Heart left ventricle (tissue), 16 donors: ENCODE data around the gene MRNIP. TPM values are rescaled to one million over a fixed set of nuclear protein-coding genes. Genes with fewer than 3 reads are reported as not detected.

ENCODE experiments used
- ATAC-seq, 4 donors: fragments of 200-7000 bp; cut with Tn5 transposase; one replicate each; pipeline ENCODE4 v1.9.1; 2020 to 2022; ENCODE audit warnings: moderate library complexity in 4 of 4, mild to moderate bottlenecking in 3 of 4, moderate number of reproducible peaks in 1 of 4
- DNase-seq, 5 donors: peaks; one replicate each; pipeline ENCODE4 v3.0.0-alpha.2; 2020
- H3K27ac ChIP-seq, 12 donors: fragments of 200-600 bp; sonication (generic) in 4 of 12; one replicate each; pipeline versions ENCODE4 v1.5.0 to v1.8.0; 2016 to 2022; ENCODE audit warnings: mild to moderate bottlenecking in 2 of 12
- H3K27me3 ChIP-seq, 9 donors: fragments of 200-600 bp; sonication (generic) in 2 of 9; one replicate each; pipeline versions ENCODE4 v1.5.1 to v1.8.0; 2016 to 2022; ENCODE audit warnings: mild to moderate bottlenecking in 3 of 9
- H3K36me3 ChIP-seq, 9 donors: fragments of 200-600 bp; sonication (generic) in 2 of 9; one replicate each; pipeline versions ENCODE4 v1.5.0 to v1.8.0; 2018 to 2022; ENCODE audit warnings: mild to moderate bottlenecking in 2 of 9
- H3K4me1 ChIP-seq, 12 donors: fragments of 200-600 bp; sonication (generic) in 4 of 12; one replicate each; pipeline versions ENCODE4 v1.5.0 to v1.8.0; 2016 to 2022; ENCODE audit warnings: mild to moderate bottlenecking in 3 of 12
- H3K4me3 ChIP-seq, 12 donors: fragments of 200-600 bp; sonication (generic) in 4 of 12; one replicate each; pipeline versions ENCODE4 v1.5.0 to v1.8.0; 2017 to 2022; ENCODE audit warnings: mild to moderate bottlenecking in 9 of 12, moderate library complexity in 4 of 12
- H3K9me3 ChIP-seq, 12 donors: fragments of 200-600 bp; sonication (generic) in 4 of 12; one replicate each; pipeline versions ENCODE4 v1.5.0 to v1.8.0; 2016 to 2022; ENCODE audit warnings: mild to moderate bottlenecking in 1 of 12
- CTCF ChIP-seq, 12 donors: fragments of 200-600 bp; sonication (generic) in 4 of 12; IDR thresholded peaks; one replicate each; pipeline versions ENCODE4 v1.5.0 to v1.8.0; 2018 to 2022; ENCODE audit warnings: antibody characterized with exemption in 12 of 12, mild to moderate bottlenecking in 5 of 12
- POLR2A ChIP-seq, 2 donors: fragments of 450-650 bp; IDR thresholded peaks; one replicate each; pipeline ENCODE4 v1.6.1; 2017; ENCODE audit warnings: antibody characterized with exemption in 2 of 2, mild to moderate bottlenecking in 2 of 2, moderate library complexity in 2 of 2
- WGBS, 4 donors: extraction: QIAGEN DNeasy Blood & Tissue Kit in 2 of 4; methylation state at CpG; one replicate each; pipeline versions ENCODE4 v1.1.5 to v1.1.7; 2013 to 2018; 5-methylcytosine and 5-hydroxymethylcytosine counted together
- intact Hi-C, 10 donors: fragments of 100-400 bp; cut with DNase I; formaldehyde crosslinking; loops; one replicate each; pipeline versions ENCODE4 v1.11.1 to v1.14.2; 2022
- polyA plus RNA-seq, 2 donors: library from polyadenylated mRNA; stranded (reverse); fragments of 200-250 nt; gene quantifications; one replicate each; pipeline ENCODE4 v1.2.3, GENCODE V29; 2013
- total RNA-seq, 9 donors: library from RNA; depleted of rRNA in 2 of 9; stranded (reverse); fragments of >200 nt in 2 of 9; fragmentation: NEBNext Ultra II Directional in 3 of 9; extraction: Animal tissue kit (Norgen Biotek cat#: 25700) in 3 of 9; gene quantifications; one replicate each; pipeline versions ENCODE4 v1.1.0 to v1.2.4, GENCODE V29; 2016 to 2023
- donor health status: ischemic (EF 13 %, LVEDD 7.1; RV severe dilation, severe dysfunction).
- donor health status: healthy with polysubstance abuse.
- donor health status: DM: no; HTN: yes; CAD: no.
- donor health status: DM: no; HTN: no; CAD: no.
- donor health status: ischemic (EF 25% LVEDD 6.9; RV normal size, moderate dysfunction).
- donor health status: ischemic (EF 25% LVEDD 5.7; RV mildly dilated, moderate dysfunction).
- donor health status: healthy.
- donor health status: DM: yes; HTN: yes; CAD: no.
- donor health status: ischemic (EF 35%, LVEDD 5.7; RV mildly dilated, moderate dysfunction).
- donor health status: nonischemic (EF 11% LVEDD 7.7; RV severe dilation, severe dysfunction).
- donor health status: DM: yes; HTN: yes; CAD: no.
- donor health status: PGD.
- donor health status: ischemic (EF 29% LVEDD 5.4; RV normal size, mild dysfunction).
- donor health status: nonischemic (EF 23%, LVEDD 6.1; RV moderate dilation, normal function).

MRNIP gene
- total and polyA plus RNA-seq, 11 donors: 8.5 to 24.1 (median 12.3) TPM

- intact Hi-C loops: loop anchor here in 6 of 10 donors (10.0 kb wide), 4 partner anchors 97 to 183 kb away; partner anchors contain the start of genes MGAT4B (in 3 of the 6) and RNF130 (in 1 of the 6)
- 93 to 97% (median 94%) methylated on average over 6 of the region's 6 CpGs for WGBS, 4 donors
- H3K4me3 ChIP-seq: no peak overlapping the region
- peaks cover 0 to 16% (median 2%) of the 10 kb centered on the region in 12 donors for H3K4me1 ChIP-seq
- TF ChIP-seq CTCF (IDR thresholded peaks at IDR 0.05) (no peak), POLR2A (IDR thresholded peaks at IDR 0.05) (no peak)
- DNase-seq: no peak
- H3K36me3 ChIP-seq: peaks cover 0 to 83% (median 50%) of the 10 kb centered on the region in 9 donors
- H3K9me3 ChIP-seq: no peaks in the 10 kb centered on the region
- ATAC-seq: no peak
- H3K27me3 ChIP-seq: no peaks in the 10 kb centered on the region
- no peak overlapping the region for H3K27ac ChIP-seq
Measured at GRCh38 chr5:179901462-179901861, 42.8 kb upstream of the MRNIP start.

- no peak for TF ChIP-seq CTCF (IDR thresholded peaks at IDR 0.05)
- no peak for TF ChIP-seq POLR2A (IDR thresholded peaks at IDR 0.05)
- peaks cover 0 to 90% (median 56%) of the 10 kb centered on the region in 9 donors for H3K36me3 ChIP-seq
- ATAC-seq: no peak
- H3K4me3 ChIP-seq: no peak overlapping the region
- H3K27ac ChIP-seq: no peak overlapping the region
- peaks cover 0 to 10% (median 0%) of the 10 kb centered on the region in 12 donors for H3K4me1 ChIP-seq
- intact Hi-C loops: loop anchor here in 6 of 10 donors (10.0 kb wide), 4 partner anchors 96 to 184 kb away; partner anchors contain the start of genes MGAT4B (in 3 of the 6) and RNF130 (in 1 of the 6)
- H3K9me3 ChIP-seq: no peaks in the 10 kb centered on the region
- no peaks in the 10 kb centered on the region for H3K27me3 ChIP-seq
- DNase-seq: no peak
- WGBS, 4 donors: 80 to 89% (median 85%) methylated on average over 13 of the region's 13 CpGs
Measured at GRCh38 chr5:179900711-179901110, 42.1 kb upstream of the MRNIP start.

- TF ChIP-seq CTCF (IDR thresholded peaks at IDR 0.05) (no peak), POLR2A (IDR thresholded peaks at IDR 0.05) (no peak)
- no peak overlapping the region for H3K27ac ChIP-seq
- ATAC-seq (no peak), DNase-seq (no peak)
- intact Hi-C loops: loop anchor here in 6 of 10 donors (10.0 kb wide), 4 partner anchors 95 to 185 kb away; partner anchors contain the start of genes MGAT4B (in 3 of the 6) and RNF130 (in 1 of the 6)
- WGBS, 4 donors: 83 to 91% (median 85%) methylated on average over 9 of the region's 9 CpGs
- H3K36me3 ChIP-seq: peaks cover 0 to 95% (median 61%) of the 10 kb centered on the region in 9 donors
- no peaks in the 10 kb centered on the region for H3K9me3 ChIP-seq
- no peaks in the 10 kb centered on the region for H3K27me3 ChIP-seq
- no peak overlapping the region for H3K4me3 ChIP-seq
- peaks cover 0 to 5% (median 0%) of the 10 kb centered on the region in 12 donors for H3K4me1 ChIP-seq
Measured at GRCh38 chr5:179900206-179900605, 41.6 kb upstream of the MRNIP start.

GRCh38 chr5:179895861-179896260 lies 37.2 kb upstream of the MRNIP start:
- Histone ChIP-seq H3K9me3 (no peaks in the 10 kb centered on the region), H3K27me3 (no peaks in the 10 kb centered on the region), H3K4me1 (no peaks in the 10 kb centered on the region), H3K36me3 (peaks cover 3 to 98% (median 84%) of the 10 kb centered on the region in 9 donors), H3K4me3 (no peak overlapping the region), H3K27ac (no peak overlapping the region)
- WGBS, 4 donors: 61 to 70% (median 67%) methylated on average over 6 of the region's 6 CpGs
- DNase-seq (no peak), ATAC-seq (no peak)
- intact Hi-C loops: no loop called here
- TF ChIP-seq CTCF (IDR thresholded peaks at IDR 0.05) (no peak), POLR2A (IDR thresholded peaks at IDR 0.05) (no peak)
